HCT116 (cell line): ENCODE results near the gene NCCRP1. TPM values are rescaled to one million over a fixed set of nuclear protein-coding genes. Genes with fewer than 3 reads are reported as not detected.

Experiments used
- ATAC-seq: fragments of 200-7000 bp; cut with Tn5 transposase; 2 replicates; pipeline ENCODE4 v1.9.1; 2020; ENCODE audit warnings: mild to moderate bottlenecking, moderate library complexity
- BruUV-seq: library from RNA; stranded (reverse); fragments of 400-500 nt; replicated peaks from 2 replicates; lab custom pipeline; 2021; lab: Mats Ljungman, UMichigan
- CTCF ChIA-PET: fragments of 300-600 bp; sonication (Branson Sonifier 250); formaldehyde crosslinking; loops from one replicate; lab custom pipeline; 2021; ENCODE audit warnings: antibody characterized with exemption; lab: Charles Lee
- POLR2A ChIA-PET: fragments of 300-600, 350-600 bp; sonication (Branson Sonifier 250); formaldehyde crosslinking; loops from one replicate; lab custom pipeline; 2021; ENCODE audit warnings: antibody characterized with exemption; lab: Charles Lee
- RAD21 ChIA-PET, 2 experiments: fragments of 300-600 bp; sonication (Branson Sonifier 250); formaldehyde crosslinking; loops; one replicate each; lab custom pipeline; 2023; ENCODE audit warnings: low total read pairs in 2 of 2; ENCODE audit not compliant: uncharacterized antibody in 2 of 2, unreplicated experiment in 2 of 2, low non-redundant PET in 1 of 2; lab: Charles Lee
- DNase-seq: peaks from one replicate; pipeline ENCODE4 v3.0.0-alpha.2; 2010; ENCODE audit warnings: low read depth, low spot score
- H2AFZ ChIP-seq: fragments of 200-600 bp; shearing (Covaris generic), sonication (generic); 2 replicates; pipeline ENCODE4 v1.6.1; 2017; ENCODE audit warnings: low read depth, mixed run types, mixed read lengths, antibody characterized with exemption, low read length; ENCODE audit not compliant: poor library complexity, severe bottlenecking
- H3K27ac ChIP-seq: 2 replicates; pipeline ENCODE4 v1.5.1; 2012; ENCODE audit warnings: low read depth, low read length
- H3K27me3 ChIP-seq: fragments of 200-600 bp; sonication (generic); 2 replicates; pipeline ENCODE4 v1.6.1; 2016; ENCODE audit warnings: mixed run types, low read length, mixed read lengths; ENCODE audit not compliant: insufficient read depth
- H3K36me3 ChIP-seq, 2 experiments: fragments of 200-500 bp in 1 of 2; fragments of 200-600 bp in 1 of 2; sonication (Bioruptor generic) in 1 of 2; sonication (generic) in 1 of 2; 2 replicates each; pipeline versions ENCODE4 v1.5.1 to v1.6.1; 2014 to 2016; ENCODE audit warnings: low read length in 2 of 2, inconsistent platforms in 1 of 2, mixed read lengths in 1 of 2, mixed run types in 1 of 2; ENCODE audit not compliant: insufficient read depth in 2 of 2, control insufficient read depth in 1 of 2
- H3K4me1 ChIP-seq, 2 experiments: fragments of 200-600 bp in 1 of 2; sonication (generic) in 1 of 2; 2 replicates each; pipeline versions ENCODE4 v1.5.1 to v1.6.1; 2012 to 2017; ENCODE audit warnings: low read length in 2 of 2, inconsistent platforms in 1 of 2, mild to moderate bottlenecking in 1 of 2, mixed read lengths in 1 of 2, mixed run types in 1 of 2, moderate library complexity in 1 of 2; ENCODE audit not compliant: insufficient read depth in 2 of 2, control insufficient read depth in 1 of 2
- H3K4me2 ChIP-seq: fragments of 200-600 bp; sonication (generic); 2 replicates; pipeline ENCODE4 v1.6.1; 2017; ENCODE audit warnings: mixed run types, low read length, mixed read lengths
- H3K4me3 ChIP-seq, 2 experiments: fragments of 200-600 bp in 1 of 2; sonication (generic) in 1 of 2; replicated peaks in 1 of 2; 2 replicates each; pipeline ENCODE4 v1.5.1; 2011 to 2016; ENCODE audit warnings: low read length in 2 of 2, control low read depth in 1 of 2, low read depth in 1 of 2, mild to moderate bottlenecking in 1 of 2, mixed read lengths in 1 of 2, mixed run types in 1 of 2
- H3K79me2 ChIP-seq: fragments of 200-600 bp; sonication (generic); 2 replicates; pipeline ENCODE4 v1.6.1; 2017; ENCODE audit warnings: mild to moderate bottlenecking, mixed run types, low read length, moderate library complexity, mixed read lengths; ENCODE audit not compliant: insufficient read depth
- H3K9ac ChIP-seq: fragments of 200-600 bp; sonication (generic); 2 replicates; pipeline ENCODE4 v1.6.1; 2016; ENCODE audit warnings: low read length, mixed read lengths
- H3K9me2 ChIP-seq: fragments of 200-600 bp; sonication (generic), shearing (Covaris generic); 2 replicates; pipeline ENCODE4 v1.6.1; 2017; ENCODE audit warnings: mixed run types, mild to moderate bottlenecking, moderate library complexity; ENCODE audit not compliant: insufficient read depth
- H3K9me3 ChIP-seq, 2 experiments: fragments of 200-500 bp in 1 of 2; fragments of 200-600 bp in 1 of 2; sonication (Bioruptor generic) in 1 of 2; sonication (generic) in 1 of 2; 2 replicates each; pipeline ENCODE4 v1.6.1; 2014 to 2017; ENCODE audit warnings: low read length in 2 of 2, mixed read lengths in 2 of 2, inconsistent platforms in 1 of 2, low read depth in 1 of 2, mild to moderate bottlenecking in 1 of 2, mixed run types in 1 of 2, moderate library complexity in 1 of 2; ENCODE audit not compliant: control insufficient read depth in 1 of 2, insufficient read depth in 1 of 2
- H4K20me1 ChIP-seq: fragments of 200-600 bp; sonication (generic), shearing (Covaris generic); 2 replicates; pipeline ENCODE4 v1.6.1; 2017; ENCODE audit warnings: mixed run types, mild to moderate bottlenecking, moderate library complexity; ENCODE audit not compliant: insufficient read depth
- CEBPB ChIP-seq: IDR thresholded peaks from 2 replicates; pipeline ENCODE4 v1.6.1; 2012; ENCODE audit warnings: low read depth
- CTCF ChIP-seq, 3 experiments: fragments of 200-600 bp in 1 of 3; sonication (generic) in 1 of 3; IDR thresholded peaks in 2 of 3; conservative IDR thresholded peaks in 1 of 3; 2 replicates each; pipeline ENCODE4 v1.5.1; 2012 to 2017; ENCODE audit warnings: low read depth in 2 of 3, low read length in 2 of 3, antibody characterized with exemption in 1 of 3, borderline replicate concordance in 1 of 3, control low read depth in 1 of 3, mild to moderate bottlenecking in 1 of 3, mixed read lengths in 1 of 3, mixed run types in 1 of 3, moderate library complexity in 1 of 3; ENCODE audit not compliant: insufficient read depth in 1 of 3
- ELF1 ChIP-seq: IDR thresholded peaks from 2 replicates; pipeline ENCODE4 v1.6.1; 2012; ENCODE audit warnings: low read depth, borderline replicate concordance
- EZH2phosphoT487 ChIP-seq: fragments of 200-600 bp; IDR thresholded peaks from 2 replicates; pipeline ENCODE4 v1.6.1; 2018; ENCODE audit warnings: antibody characterized with exemption, borderline replicate concordance
- JUND ChIP-seq: IDR thresholded peaks from 2 replicates; pipeline ENCODE4 v1.6.1; 2012
- MAX ChIP-seq: IDR thresholded peaks from 2 replicates; pipeline ENCODE4 v1.6.1; 2012
- POLR2AphosphoS5 ChIP-seq: IDR thresholded peaks from 2 replicates; pipeline ENCODE4 v1.6.1; 2011; ENCODE audit warnings: mild to moderate bottlenecking, low read depth, low read length, moderate library complexity
- RAD21 ChIP-seq: IDR thresholded peaks from 2 replicates; pipeline ENCODE4 v1.6.1; 2012; ENCODE audit warnings: low read depth, mild to moderate bottlenecking
- SIN3A ChIP-seq: IDR thresholded peaks from 2 replicates; pipeline ENCODE4 v1.6.1; 2012; ENCODE audit warnings: low read depth
- TCF7L2 ChIP-seq: IDR thresholded peaks from 2 replicates; pipeline ENCODE4 v1.7.0; 2011; ENCODE audit warnings: borderline replicate concordance, inconsistent platforms; ENCODE audit not compliant: insufficient read depth, insufficient read length; ENCODE audit errors: extremely low read depth
- intact Hi-C: fragments of 100-400 bp; cut with micrococcal nuclease; formaldehyde crosslinking; loops from 2 replicates; pipeline ENCODE4 v1.10.0; 2022
- total RNA-seq: library from RNA; stranded (reverse); gene quantifications from one replicate; pipeline ENCODE4 v1.2.1, GENCODE V29; 2021; ENCODE audit not compliant: unreplicated experiment

The NCCRP1 gene
- total RNA-seq, 1 experiment from 2014 or later, result 0.12 TPM

GRCh38 chr19:39192846-39193245 lies 3.9 kb upstream of the NCCRP1 start:
- H3K36me3 ChIP-seq, result no peaks in the 10 kb centered on the region
- no peaks in the 10 kb centered on the region for H3K9me3 ChIP-seq
- ChIA-PET POLR2A (no interaction called here), RAD21 (no interaction called here), CTCF (no interaction called here)
- H3K27me3 ChIP-seq, result no peaks in the 10 kb centered on the region
- intact Hi-C loops, result no loop called here
- no TSS peak for BruUV-seq
- no peak for ATAC-seq
- H3K4me1 ChIP-seq, result peaks cover 0 to 24% of the 10 kb centered on the region in 2 experiments; a peak in 2 of 4 replicates
- no peak overlapping the region for H3K27ac ChIP-seq
- TF ChIP-seq CEBPB (no peak), SIN3A (no peak), JUND (no peak), MAX (no peak), POLR2AphosphoS5 (no peak), CTCF (IDR thresholded peaks at IDR 0.05 in 2 of 3, conservative IDR thresholded peaks at IDR 0.05 in 1 of 3; ENCODE audit: borderline replicate concordance in 1 of 3, insufficient read depth in 1 of 3, low read depth in 2 of 3, low read length in 2 of 3) (no peak), EZH2phosphoT487 (no peak), RAD21 (no peak), TCF7L2 (no peak), ELF1 (no peak)
- no peak overlapping the region for H3K4me3 ChIP-seq
- no peaks in the 10 kb centered on the region for H4K20me1 ChIP-seq
- H3K9me2 ChIP-seq, result no peaks in the 10 kb centered on the region
- H2AFZ ChIP-seq, result no peak overlapping the region
- no peak overlapping the region for H3K9ac ChIP-seq
- H3K4me2 ChIP-seq, result no peak overlapping the region
- DNase-seq, result no peak
- H3K79me2 ChIP-seq, result no peaks in the 10 kb centered on the region
